ENCODE measurements around the gene MYH8.

GRCh38 chr17:10435096-10435495, 13.3 kb upstream of the MYH8 start:
- TF ChIP-seq EZH2phosphoT487 (IDR thresholded peaks at IDR 0.05; ENCODE audit: low read depth, severe bottlenecking, unreplicated experiment) (no peak), EZH2 (IDR thresholded peaks at IDR 0.05; ENCODE audit: borderline replicate concordance) (no peak)
- TF ChIP-seq, protein P1, sequence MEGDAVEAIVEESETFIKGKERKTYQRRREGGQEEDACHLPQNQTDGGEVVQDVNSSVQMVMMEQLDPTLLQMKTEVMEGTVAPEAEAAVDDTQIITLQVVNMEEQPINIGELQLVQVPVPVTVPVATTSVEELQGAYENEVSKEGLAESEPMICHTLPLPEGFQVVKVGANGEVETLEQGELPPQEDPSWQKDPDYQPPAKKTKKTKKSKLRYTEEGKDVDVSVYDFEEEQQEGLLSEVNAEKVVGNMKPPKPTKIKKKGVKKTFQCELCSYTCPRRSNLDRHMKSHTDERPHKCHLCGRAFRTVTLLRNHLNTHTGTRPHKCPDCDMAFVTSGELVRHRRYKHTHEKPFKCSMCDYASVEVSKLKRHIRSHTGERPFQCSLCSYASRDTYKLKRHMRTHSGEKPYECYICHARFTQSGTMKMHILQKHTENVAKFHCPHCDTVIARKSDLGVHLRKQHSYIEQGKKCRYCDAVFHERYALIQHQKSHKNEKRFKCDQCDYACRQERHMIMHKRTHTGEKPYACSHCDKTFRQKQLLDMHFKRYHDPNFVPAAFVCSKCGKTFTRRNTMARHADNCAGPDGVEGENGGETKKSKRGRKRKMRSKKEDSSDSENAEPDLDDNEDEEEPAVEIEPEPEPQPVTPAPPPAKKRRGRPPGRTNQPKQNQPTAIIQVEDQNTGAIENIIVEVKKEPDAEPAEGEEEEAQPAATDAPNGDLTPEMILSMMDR (IDR thresholded peaks at IDR 0.05; ENCODE audit: poor library complexity) = no peak
